Ovary (tissue), 9 donors: ENCODE data around the gene SPATA12. TPM values are rescaled to one million over a fixed set of nuclear protein-coding genes. Genes with fewer than 3 reads are reported as not detected.

Source experiments
- DNase-seq, 5 donors: peaks; one replicate each; pipeline ENCODE4 v3.0.0-alpha.2; 2019 to 2020
- H3K27ac ChIP-seq, 2 donors: fragments of 200-600 bp; one replicate each; pipeline versions ENCODE4 v1.5.1 to v1.8.0; 2019 to 2022
- H3K27me3 ChIP-seq: fragments of 200-600 bp; one replicate; pipeline ENCODE4 v1.8.0; 2022
- H3K36me3 ChIP-seq: fragments of 200-600 bp; sonication (generic); one replicate; pipeline ENCODE4 v1.5.1; 2019
- H3K4me1 ChIP-seq: one replicate; pipeline ENCODE4 v1.8.1; 2013; ENCODE audit warnings: mild to moderate bottlenecking, moderate library complexity; ENCODE audit not compliant: insufficient read depth
- H3K4me3 ChIP-seq: fragments of 200-600 bp; sonication (generic); one replicate; pipeline ENCODE4 v1.5.1; 2017
- H3K9me3 ChIP-seq, 2 donors: fragments of 200-600 bp in 1 of 2; sonication (generic) in 1 of 2; one replicate each; pipeline versions ENCODE4 v1.5.1 to v1.8.1; 2013 to 2019; ENCODE audit warnings: mild to moderate bottlenecking in 1 of 2, moderate library complexity in 1 of 2
- EP300 ChIP-seq: sonication (generic); formaldehyde crosslinking; IDR thresholded peaks from one replicate; pipeline ENCODE4 v1.6.1; 2017; ENCODE audit warnings: antibody characterized with exemption
- POLR2A ChIP-seq: fragments of 450-650 bp; IDR thresholded peaks from one replicate; pipeline ENCODE4 v1.6.1; 2017; ENCODE audit warnings: antibody characterized with exemption, mild to moderate bottlenecking, moderate library complexity
- WGBS, 3 donors: extraction: QIAGEN DNeasy Blood & Tissue Kit in 1 of 3; methylation state at CpG; one replicate each; pipeline versions ENCODE4 v1.1.5 to v1.1.7; 2013 to 2017; 5-methylcytosine and 5-hydroxymethylcytosine counted together
- intact Hi-C, 4 donors: fragments of 100-400 bp; cut with DNase I; formaldehyde crosslinking; loops; one replicate each; pipeline versions ENCODE4 v1.11.0 to v1.15.1; 2022 to 2023
- polyA plus RNA-seq, 2 donors: library from polyadenylated mRNA; stranded (reverse); fragments of 200-250 nt in 1 of 2; fragments of 350-450 nt in 1 of 2; fragmentation: Illumina TruSeq in 1 of 2; extraction: RNeasy Lipid Tissue Mini Kit (QIAGEN cat#74804) in 1 of 2; gene quantifications; one replicate each; pipeline ENCODE4 v1.2.3, GENCODE V29; 2013 to 2014
- total RNA-seq, 7 donors: library from RNA; depleted of rRNA in 2 of 7; stranded (reverse); fragments of >200 nt in 2 of 7; fragmentation: NEBNext Ultra II Directional in 3 of 7; extraction: Animal tissue kit (Norgen Biotek cat#: 25700) in 3 of 7; gene quantifications; one replicate each; pipeline versions ENCODE4 v1.1.0 to v1.2.4, GENCODE V29; 2016 to 2023
- TF ChIP-seq, protein P1 (sequence below), 3 donors: fragments of 450-650 bp in 2 of 3; fragments of 200-600 bp in 1 of 3; IDR thresholded peaks; one replicate each; pipeline versions ENCODE4 v1.5.1 to v1.8.0; 2016 to 2022; ENCODE audit warnings: antibody characterized with exemption in 3 of 3, mild to moderate bottlenecking in 1 of 3
- donor health status: DM: no; HTN: no; CAD: no; lungs with moderate emphysema.
- donor health status: DM: no; HTN: no; CAD: no.
- donor health status: Bipolar disorder and iron deficiency.
- donor health status: DM: yes; HTN: yes; CAD: no.
- donor health status: DM: no; HTN: no; CAD: no.
- donor health status: DM: yes; HTN: yes; CAD: no.

The SPATA12 gene
- total and polyA plus RNA-seq, 9 donors: 0.02 to 0.12 (median 0.10) TPM; not detected in 5

GRCh38 chr3:57026944-57027343, 33.5 kb upstream of the SPATA12 start:
- no peak overlapping the region for H3K4me3 ChIP-seq
- DNase-seq: no peak
- no peak for TF ChIP-seq EP300
- TF ChIP-seq, protein P1, sequence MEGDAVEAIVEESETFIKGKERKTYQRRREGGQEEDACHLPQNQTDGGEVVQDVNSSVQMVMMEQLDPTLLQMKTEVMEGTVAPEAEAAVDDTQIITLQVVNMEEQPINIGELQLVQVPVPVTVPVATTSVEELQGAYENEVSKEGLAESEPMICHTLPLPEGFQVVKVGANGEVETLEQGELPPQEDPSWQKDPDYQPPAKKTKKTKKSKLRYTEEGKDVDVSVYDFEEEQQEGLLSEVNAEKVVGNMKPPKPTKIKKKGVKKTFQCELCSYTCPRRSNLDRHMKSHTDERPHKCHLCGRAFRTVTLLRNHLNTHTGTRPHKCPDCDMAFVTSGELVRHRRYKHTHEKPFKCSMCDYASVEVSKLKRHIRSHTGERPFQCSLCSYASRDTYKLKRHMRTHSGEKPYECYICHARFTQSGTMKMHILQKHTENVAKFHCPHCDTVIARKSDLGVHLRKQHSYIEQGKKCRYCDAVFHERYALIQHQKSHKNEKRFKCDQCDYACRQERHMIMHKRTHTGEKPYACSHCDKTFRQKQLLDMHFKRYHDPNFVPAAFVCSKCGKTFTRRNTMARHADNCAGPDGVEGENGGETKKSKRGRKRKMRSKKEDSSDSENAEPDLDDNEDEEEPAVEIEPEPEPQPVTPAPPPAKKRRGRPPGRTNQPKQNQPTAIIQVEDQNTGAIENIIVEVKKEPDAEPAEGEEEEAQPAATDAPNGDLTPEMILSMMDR (IDR thresholded peaks at IDR 0.05): no peak
- TF ChIP-seq POLR2A: no peak
- intact Hi-C loops: no loop called here
- H3K9me3 ChIP-seq: no peaks in the 10 kb centered on the region
- no peak overlapping the region for H3K27ac ChIP-seq
- no peaks in the 10 kb centered on the region for H3K27me3 ChIP-seq
- H3K4me1 ChIP-seq: no peaks in the 10 kb centered on the region
- 47 to 49% (median 49%) methylated on average over 2 of the region's 2 CpGs for WGBS, 3 donors
- no peaks in the 10 kb centered on the region for H3K36me3 ChIP-seq

GRCh38 chr3:57029383-57029782, 31.1 kb upstream of the SPATA12 start:
- Histone ChIP-seq H3K4me3 (no peak overlapping the region), H3K36me3 (no peaks in the 10 kb centered on the region), H3K27me3 (no peaks in the 10 kb centered on the region), H3K4me1 (no peaks in the 10 kb centered on the region), H3K27ac (no peak overlapping the region), H3K9me3 (no peaks in the 10 kb centered on the region)
- 77 to 93% (median 93%) methylated on average over 2 of the region's 2 CpGs for WGBS, 3 donors
- intact Hi-C loops: no loop called here
- no peak for DNase-seq
- TF ChIP-seq, protein P1 (IDR thresholded peaks at IDR 0.05): no peak
- TF ChIP-seq POLR2A (no peak), EP300 (no peak)

- Histone ChIP-seq H3K9me3 (no peaks in the 10 kb centered on the region), H3K4me3 (no peak overlapping the region)
- TF ChIP-seq, protein P1 (IDR thresholded peaks at IDR 0.05): no peak
- TF ChIP-seq EP300: no peak
- TF ChIP-seq POLR2A: no peak
Observed at GRCh38 chr3:57029924-57030323, 30.5 kb upstream of the SPATA12 start.

GRCh38 chr3:57030721-57031120, 29.7 kb upstream of the SPATA12 start:
- Histone ChIP-seq H3K4me1 (no peaks in the 10 kb centered on the region), H3K36me3 (no peaks in the 10 kb centered on the region), H3K27me3 (no peaks in the 10 kb centered on the region), H3K9me3 (no peaks in the 10 kb centered on the region), H3K27ac (no peak overlapping the region), H3K4me3 (no peak overlapping the region)
- intact Hi-C loops: no loop called here
- WGBS, 3 donors: 63 to 80% (median 67%) methylated on average over 3 of the region's 3 CpGs
- no peak for DNase-seq
- TF ChIP-seq, protein P1 (IDR thresholded peaks at IDR 0.05): no peak
- TF ChIP-seq POLR2A: no peak
- no peak for TF ChIP-seq EP300

More at GRCh38 chr3:57029924-57030323, 30.5 kb upstream of the SPATA12 start:
- Histone ChIP-seq H3K4me1 (no peaks in the 10 kb centered on the region), H3K36me3 (no peaks in the 10 kb centered on the region), H3K27ac (no peak overlapping the region), H3K27me3 (no peaks in the 10 kb centered on the region)
- 80 to 82% (median 80%) methylated on average over 7 of the region's 7 CpGs for WGBS, 3 donors
- no peak for DNase-seq
- intact Hi-C loops: no loop called here
